ENCODE results near the gene PITX2.

GRCh38 chr4:110612631-110613269, 10.1 kb downstream of the PITX2 start:
- TF ChIP-seq CTCF (IDR thresholded peaks at IDR 0.05; ENCODE audit: poor library complexity, severe bottlenecking) (no peak), POLR2AphosphoS5 (IDR thresholded peaks at IDR 0.05) (no peak), TAF1 (IDR thresholded peaks at IDR 0.05; ENCODE audit: low read depth) (no peak), EZH2 (IDR thresholded peaks at IDR 0.05; ENCODE audit: borderline replicate concordance, insufficient read depth, low read length, poor library complexity, severe bottlenecking) (no peak), RAD21 (conservative IDR thresholded peaks at IDR 0.05) (no peak), MXI1 (conservative IDR thresholded peaks at IDR 0.05; ENCODE audit: poor library complexity, severe bottlenecking) (no peak), EP300 (conservative IDR thresholded peaks at IDR 0.05; ENCODE audit: poor library complexity, severe bottlenecking) (no peak)
